Neural cell (in vitro differentiated cells): Measurements from ENCODE around the gene CCDC201. TPM values are rescaled to one million over a fixed set of nuclear protein-coding genes. Genes with fewer than 3 reads are reported as not detected.

Experiments
- H2AFZ ChIP-seq: fragments of 200-600, 300-800 bp; sonication (generic), shearing (Covaris generic); 2 replicates; pipeline ENCODE4 v1.6.0; 2014; ENCODE audit warnings: low read depth, mild to moderate bottlenecking, antibody characterized with exemption, low read length, moderate library complexity
- H3F3A ChIP-seq: fragments of 200-600 bp; shearing (Covaris generic); 2 replicates; pipeline ENCODE4 v1.6.1; 2016; ENCODE audit warnings: mild to moderate bottlenecking, moderate library complexity, mixed read lengths, antibody characterized with exemption, low read length; ENCODE audit not compliant: insufficient read depth, poor library complexity, severe bottlenecking
- H3K27ac ChIP-seq: fragments of 200-600, 300-800 bp; sonication (generic), shearing (Covaris generic); 2 replicates; pipeline ENCODE4 v1.5.1; 2014; ENCODE audit warnings: mild to moderate bottlenecking, low read length, moderate library complexity
- H3K27me3 ChIP-seq: fragments of 300-800, 200-600 bp; sonication (generic), shearing (Covaris generic); 2 replicates; pipeline ENCODE4 v1.6.0; 2014; ENCODE audit warnings: mild to moderate bottlenecking, low read depth, low read length, moderate library complexity; ENCODE audit not compliant: insufficient read depth
- H3K36me3 ChIP-seq: fragments of 300-800, 200-600 bp; sonication (generic), shearing (Covaris generic); 2 replicates; pipeline ENCODE4 v1.5.1; 2014; ENCODE audit warnings: mild to moderate bottlenecking, antibody characterized with exemption, low read length, moderate library complexity; ENCODE audit not compliant: insufficient read depth
- H3K4me2 ChIP-seq: fragments of 300-800, 200-600 bp; sonication (generic), shearing (Covaris generic); 2 replicates; pipeline ENCODE4 v1.6.0; 2014; ENCODE audit warnings: mild to moderate bottlenecking, low read length
- H3K4me3 ChIP-seq: fragments of 300-800, 200-600 bp; sonication (generic), shearing (Covaris generic); 2 replicates; pipeline ENCODE4 v1.5.1; 2014; ENCODE audit warnings: mild to moderate bottlenecking, low read length, moderate library complexity
- H3K79me2 ChIP-seq: fragments of 200-600 bp; shearing (Covaris generic); replicated peaks from 2 replicates; pipeline ENCODE4 v1.6.0; 2014; ENCODE audit warnings: mild to moderate bottlenecking, low read length, moderate library complexity; ENCODE audit not compliant: insufficient read depth
- H3K9ac ChIP-seq: fragments of 300-800, 200-600 bp; sonication (generic), shearing (Covaris generic); 2 replicates; pipeline ENCODE4 v1.6.1; 2016; ENCODE audit warnings: mild to moderate bottlenecking, low read length, mixed read lengths
- H3K9me2 ChIP-seq: fragments of 200-600 bp; shearing (Covaris generic); 2 replicates; pipeline ENCODE4 v1.6.1; 2016; ENCODE audit warnings: mild to moderate bottlenecking, low read length, mixed read lengths; ENCODE audit not compliant: insufficient read depth
- H3K9me3 ChIP-seq: fragments of 200-600, 300-800 bp; sonication (generic), shearing (Covaris generic); 2 replicates; pipeline ENCODE4 v1.6.1; 2016; ENCODE audit warnings: mild to moderate bottlenecking, mixed run types, low read length, moderate library complexity, mixed read lengths
- H4K20me1 ChIP-seq: fragments of 200-600 bp; shearing (Covaris generic); 2 replicates; pipeline ENCODE4 v1.6.1; 2016; ENCODE audit warnings: mild to moderate bottlenecking, mixed run types; ENCODE audit not compliant: insufficient read depth
- EP300 ChIP-seq: fragments of 450-650 bp; conservative IDR thresholded peaks from 2 replicates; pipeline ENCODE4 v1.6.1; 2014; ENCODE audit warnings: antibody characterized with exemption, mild to moderate bottlenecking, moderate library complexity; ENCODE audit not compliant: poor library complexity, severe bottlenecking
- EZH2 ChIP-seq: fragments of 200-600, 300-800 bp; shearing (Covaris generic), sonication (generic); IDR thresholded peaks from 2 replicates; pipeline ENCODE4 v1.6.1; 2014; ENCODE audit warnings: antibody characterized with exemption, low read length, borderline replicate concordance, mild to moderate bottlenecking; ENCODE audit not compliant: insufficient read depth, poor library complexity, severe bottlenecking
- MXI1 ChIP-seq: fragments of 450-650 bp; conservative IDR thresholded peaks from 2 replicates; pipeline ENCODE4 v1.6.1; 2014; ENCODE audit warnings: antibody characterized with exemption, mild to moderate bottlenecking; ENCODE audit not compliant: poor library complexity, severe bottlenecking
- POLR2AphosphoS5 ChIP-seq: IDR thresholded peaks from 2 replicates; pipeline ENCODE4 v1.6.1; 2012
- RAD21 ChIP-seq: fragments of 450-650 bp; conservative IDR thresholded peaks from 2 replicates; pipeline ENCODE4 v1.6.1; 2014; ENCODE audit warnings: antibody characterized with exemption, mild to moderate bottlenecking, moderate library complexity
- SMC3 ChIP-seq: fragments of 450-650 bp; conservative IDR thresholded peaks from 2 replicates; pipeline ENCODE4 v1.6.1; 2014; ENCODE audit warnings: antibody characterized with exemption, mild to moderate bottlenecking, moderate library complexity; ENCODE audit not compliant: poor library complexity
- TAF1 ChIP-seq: IDR thresholded peaks from 2 replicates; pipeline ENCODE4 v1.6.1; 2012; ENCODE audit warnings: low read depth
- polyA plus RNA-seq: library from polyadenylated mRNA; depleted of rRNA; stranded (reverse); fragments of >200 nt; gene quantifications from 2 replicates; pipeline ENCODE4 v1.2.3, GENCODE V29; 2014
- TF ChIP-seq, protein P1 (sequence below): fragments of 450-650 bp; IDR thresholded peaks from 2 replicates; pipeline ENCODE4 v1.5.1; 2014; ENCODE audit warnings: antibody characterized with exemption, mild to moderate bottlenecking, moderate library complexity; ENCODE audit not compliant: poor library complexity, severe bottlenecking
- TF ChIP-seq, protein P2 (sequence below): IDR thresholded peaks from 2 replicates; pipeline ENCODE4 v1.6.1; 2012; ENCODE audit warnings: borderline replicate concordance

The CCDC201 gene
- polyA plus RNA-seq, 1 donor from 2014 or later, result not detected

DNA sequence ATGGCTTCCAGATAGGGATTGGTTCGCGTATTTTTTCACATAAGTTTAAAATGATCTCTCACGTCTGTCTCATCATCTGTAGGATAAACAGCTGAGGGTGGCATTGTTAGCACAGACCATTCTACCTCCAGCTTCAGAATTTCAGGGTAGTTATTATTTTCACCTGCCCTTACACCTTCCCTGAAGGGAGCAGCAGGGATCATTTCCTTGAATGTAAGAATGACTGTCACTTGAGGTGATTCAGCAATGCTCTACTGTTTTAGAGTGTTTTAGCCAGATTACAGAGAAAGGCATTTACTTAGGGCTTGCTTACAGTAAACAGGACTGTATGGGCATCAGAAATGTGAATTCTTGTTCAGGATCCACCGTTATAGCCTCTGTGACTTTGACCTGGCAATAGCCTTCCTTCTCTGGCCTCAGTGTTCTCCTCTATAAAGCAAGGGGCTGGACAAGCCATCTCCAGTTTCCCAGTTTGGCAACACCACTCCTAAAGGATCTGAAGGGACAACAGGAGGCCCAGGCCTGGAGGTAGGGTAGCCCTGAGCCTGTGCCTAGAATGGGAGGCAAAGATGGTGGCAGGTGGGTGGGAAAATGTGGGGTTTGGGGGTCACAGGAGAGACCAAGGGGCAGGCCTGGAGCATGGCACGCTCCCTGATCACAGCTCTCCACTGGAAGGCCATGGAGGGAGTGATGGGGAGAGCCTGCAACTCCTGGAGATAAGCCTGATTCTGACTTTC is 14.2 kb upstream of the CCDC201 start:
- Histone ChIP-seq H3K79me2 (no peaks in the 10 kb centered on the region), H3K27ac (no peak overlapping the region), H3K4me2 (no peak overlapping the region), H3K9me3 (no peaks in the 10 kb centered on the region), H2AFZ (no peak overlapping the region), H3K36me3 (no peaks in the 10 kb centered on the region), H3K27me3 (peaks cover 32% of the 10 kb centered on the region), H3K9ac (no peak overlapping the region), H3K9me2 (no peaks in the 10 kb centered on the region), H4K20me1 (no peaks in the 10 kb centered on the region), H3K4me3 (no peak overlapping the region), H3F3A (no peaks in the 10 kb centered on the region)
- TF ChIP-seq EZH2 (no peak), SMC3 (no peak), MXI1 (no peak), EP300 (no peak), TAF1 (no peak), RAD21 (no peak), POLR2AphosphoS5 (no peak)
- TF ChIP-seq, protein P1, sequence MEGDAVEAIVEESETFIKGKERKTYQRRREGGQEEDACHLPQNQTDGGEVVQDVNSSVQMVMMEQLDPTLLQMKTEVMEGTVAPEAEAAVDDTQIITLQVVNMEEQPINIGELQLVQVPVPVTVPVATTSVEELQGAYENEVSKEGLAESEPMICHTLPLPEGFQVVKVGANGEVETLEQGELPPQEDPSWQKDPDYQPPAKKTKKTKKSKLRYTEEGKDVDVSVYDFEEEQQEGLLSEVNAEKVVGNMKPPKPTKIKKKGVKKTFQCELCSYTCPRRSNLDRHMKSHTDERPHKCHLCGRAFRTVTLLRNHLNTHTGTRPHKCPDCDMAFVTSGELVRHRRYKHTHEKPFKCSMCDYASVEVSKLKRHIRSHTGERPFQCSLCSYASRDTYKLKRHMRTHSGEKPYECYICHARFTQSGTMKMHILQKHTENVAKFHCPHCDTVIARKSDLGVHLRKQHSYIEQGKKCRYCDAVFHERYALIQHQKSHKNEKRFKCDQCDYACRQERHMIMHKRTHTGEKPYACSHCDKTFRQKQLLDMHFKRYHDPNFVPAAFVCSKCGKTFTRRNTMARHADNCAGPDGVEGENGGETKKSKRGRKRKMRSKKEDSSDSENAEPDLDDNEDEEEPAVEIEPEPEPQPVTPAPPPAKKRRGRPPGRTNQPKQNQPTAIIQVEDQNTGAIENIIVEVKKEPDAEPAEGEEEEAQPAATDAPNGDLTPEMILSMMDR, result no peak
- TF ChIP-seq, protein P2, sequence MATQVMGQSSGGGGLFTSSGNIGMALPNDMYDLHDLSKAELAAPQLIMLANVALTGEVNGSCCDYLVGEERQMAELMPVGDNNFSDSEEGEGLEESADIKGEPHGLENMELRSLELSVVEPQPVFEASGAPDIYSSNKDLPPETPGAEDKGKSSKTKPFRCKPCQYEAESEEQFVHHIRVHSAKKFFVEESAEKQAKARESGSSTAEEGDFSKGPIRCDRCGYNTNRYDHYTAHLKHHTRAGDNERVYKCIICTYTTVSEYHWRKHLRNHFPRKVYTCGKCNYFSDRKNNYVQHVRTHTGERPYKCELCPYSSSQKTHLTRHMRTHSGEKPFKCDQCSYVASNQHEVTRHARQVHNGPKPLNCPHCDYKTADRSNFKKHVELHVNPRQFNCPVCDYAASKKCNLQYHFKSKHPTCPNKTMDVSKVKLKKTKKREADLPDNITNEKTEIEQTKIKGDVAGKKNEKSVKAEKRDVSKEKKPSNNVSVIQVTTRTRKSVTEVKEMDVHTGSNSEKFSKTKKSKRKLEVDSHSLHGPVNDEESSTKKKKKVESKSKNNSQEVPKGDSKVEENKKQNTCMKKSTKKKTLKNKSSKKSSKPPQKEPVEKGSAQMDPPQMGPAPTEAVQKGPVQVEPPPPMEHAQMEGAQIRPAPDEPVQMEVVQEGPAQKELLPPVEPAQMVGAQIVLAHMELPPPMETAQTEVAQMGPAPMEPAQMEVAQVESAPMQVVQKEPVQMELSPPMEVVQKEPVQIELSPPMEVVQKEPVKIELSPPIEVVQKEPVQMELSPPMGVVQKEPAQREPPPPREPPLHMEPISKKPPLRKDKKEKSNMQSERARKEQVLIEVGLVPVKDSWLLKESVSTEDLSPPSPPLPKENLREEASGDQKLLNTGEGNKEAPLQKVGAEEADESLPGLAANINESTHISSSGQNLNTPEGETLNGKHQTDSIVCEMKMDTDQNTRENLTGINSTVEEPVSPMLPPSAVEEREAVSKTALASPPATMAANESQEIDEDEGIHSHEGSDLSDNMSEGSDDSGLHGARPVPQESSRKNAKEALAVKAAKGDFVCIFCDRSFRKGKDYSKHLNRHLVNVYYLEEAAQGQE, result no peak

DNA sequence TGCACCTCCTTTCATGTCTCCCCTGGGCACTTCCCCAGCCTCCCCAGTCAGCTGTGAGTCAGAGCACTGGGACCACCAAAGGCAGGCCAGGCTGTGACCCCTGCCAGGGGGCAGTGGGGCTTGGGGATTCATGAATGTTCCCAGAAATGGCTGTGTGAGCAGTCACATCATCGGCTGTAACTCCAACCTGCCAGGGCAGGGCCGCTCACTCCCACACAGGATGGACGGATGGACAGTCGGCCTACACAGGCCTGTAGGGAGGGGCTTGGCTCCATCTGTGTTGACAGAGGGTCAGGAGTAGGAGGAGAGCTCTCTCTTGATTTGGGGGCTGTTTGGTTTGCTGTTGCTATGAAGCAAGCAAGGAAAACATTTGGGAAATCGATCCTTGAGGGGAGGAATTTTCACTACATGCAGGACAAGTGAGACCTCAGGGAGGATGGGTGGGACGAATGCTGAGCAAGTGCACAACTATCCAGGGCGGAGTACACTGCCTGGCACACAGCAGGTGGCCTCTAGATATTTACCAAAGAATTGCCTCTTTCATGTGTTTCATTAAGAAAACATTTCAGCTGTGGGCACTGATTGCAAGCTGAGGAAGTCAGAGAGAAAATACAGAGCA is 12.5 kb upstream of the CCDC201 start:
- no peaks in the 10 kb centered on the region for H3K9me3 ChIP-seq
- H3K9ac ChIP-seq, result no peak overlapping the region
- no peaks in the 10 kb centered on the region for H3K36me3 ChIP-seq
- no peak overlapping the region for H2AFZ ChIP-seq
- H3K4me2 ChIP-seq, result no peak overlapping the region
- peaks cover 32% of the 10 kb centered on the region for H3K27me3 ChIP-seq
- no peaks in the 10 kb centered on the region for H3K9me2 ChIP-seq
- H3F3A ChIP-seq, result no peaks in the 10 kb centered on the region
- no peaks in the 10 kb centered on the region for H3K79me2 ChIP-seq
- H4K20me1 ChIP-seq, result no peaks in the 10 kb centered on the region
- TF ChIP-seq POLR2AphosphoS5, result no peak
- TF ChIP-seq EZH2, result no peak
- no peak for TF ChIP-seq EP300
- no peak for TF ChIP-seq TAF1
- TF ChIP-seq, protein P2, result no peak
- TF ChIP-seq SMC3, result no peak
- no peak for TF ChIP-seq MXI1
- TF ChIP-seq, protein P1, result no peak
- TF ChIP-seq RAD21, result no peak
- H3K27ac ChIP-seq, result no peak overlapping the region
- no peak overlapping the region for H3K4me3 ChIP-seq
